Measurements from ENCODE around the gene KCNJ6. TPM values are rescaled to one million over a fixed set of nuclear protein-coding genes. Genes with fewer than 3 reads are reported as not detected.

KCNJ6 gene
- total and polyA plus RNA-seq, 2 experiments from 2014 or later, result not detected

GRCh38 chr21:37793660-37794059 is 122.6 kb downstream of the KCNJ6 start:
- H3K27ac ChIP-seq, result no peak overlapping the region
- peak in 1 of 2 donors; percentile 9 for DNase-seq (ENCODE audit: low read depth in 1 of 2, low spot score in 1 of 2)
- H3K9me3 ChIP-seq (ENCODE audit: low read depth), result no peaks in the 10 kb centered on the region
- H3K27me3 ChIP-seq, result no peaks in the 10 kb centered on the region
- H3K4me1 ChIP-seq (ENCODE audit: low read depth), result no peaks in the 10 kb centered on the region
- no peak for TF ChIP-seq CTCF (IDR thresholded peaks at IDR 0.05; ENCODE audit: low read depth, low read length)
- H3K4me3 ChIP-seq, result no peak overlapping the region
- no peaks in the 10 kb centered on the region for H3K36me3 ChIP-seq

- no peak for TF ChIP-seq CTCF (IDR thresholded peaks at IDR 0.05; ENCODE audit: low read depth, low read length)
- DNase-seq (ENCODE audit: low read depth in 1 of 2, low spot score in 1 of 2), result peak in 1 of 2 donors; percentile 56
- H3K27me3 ChIP-seq, result no peaks in the 10 kb centered on the region
- H3K36me3 ChIP-seq, result no peaks in the 10 kb centered on the region
- H3K4me1 ChIP-seq (ENCODE audit: low read depth), result no peaks in the 10 kb centered on the region
- no peak overlapping the region for H3K4me3 ChIP-seq
- no peak overlapping the region for H3K27ac ChIP-seq
- no peaks in the 10 kb centered on the region for H3K9me3 ChIP-seq (ENCODE audit: low read depth)
Measured at GRCh38 chr21:37792046-37792445, 124.2 kb downstream of the KCNJ6 start.

GRCh38 chr21:37790905-37791304 is 125.4 kb downstream of the KCNJ6 start:
- no peak overlapping the region for H3K4me3 ChIP-seq
- no peak overlapping the region for H3K27ac ChIP-seq
- no peaks in the 10 kb centered on the region for H3K27me3 ChIP-seq
- DNase-seq (ENCODE audit: low read depth in 1 of 2, low spot score in 1 of 2), result no peak
- H3K36me3 ChIP-seq, result no peaks in the 10 kb centered on the region
- TF ChIP-seq CTCF (IDR thresholded peaks at IDR 0.05; ENCODE audit: low read depth, low read length), result no peak
- H3K9me3 ChIP-seq (ENCODE audit: low read depth), result no peaks in the 10 kb centered on the region
- no peaks in the 10 kb centered on the region for H3K4me1 ChIP-seq (ENCODE audit: low read depth)

- Histone ChIP-seq H3K4me1 (ENCODE audit: low read depth) (no peaks in the 10 kb centered on the region), H3K36me3 (no peaks in the 10 kb centered on the region), H3K27ac (no peak overlapping the region), H3K9me3 (ENCODE audit: low read depth) (no peaks in the 10 kb centered on the region), H3K27me3 (no peaks in the 10 kb centered on the region), H3K4me3 (no peak overlapping the region)
- TF ChIP-seq CTCF (IDR thresholded peaks at IDR 0.05; ENCODE audit: low read depth, low read length), result no peak
- DNase-seq (ENCODE audit: low read depth in 1 of 2, low spot score in 1 of 2), result no peak
Measured at GRCh38 chr21:37788503-37788902, 127.8 kb downstream of the KCNJ6 start.

GRCh38 chr21:37787456-37787855 is 128.8 kb downstream of the KCNJ6 start:
- Histone ChIP-seq H3K4me3 (no peak overlapping the region), H3K4me1 (ENCODE audit: low read depth) (no peaks in the 10 kb centered on the region), H3K9me3 (ENCODE audit: low read depth) (no peaks in the 10 kb centered on the region), H3K36me3 (no peaks in the 10 kb centered on the region), H3K27me3 (no peaks in the 10 kb centered on the region), H3K27ac (no peak overlapping the region)
- TF ChIP-seq CTCF (IDR thresholded peaks at IDR 0.05; ENCODE audit: low read depth, low read length), result no peak
- DNase-seq (ENCODE audit: low read depth in 1 of 2, low spot score in 1 of 2), result peak in 1 of 2 donors; percentile 78
